Measurements from ENCODE around the gene TPCN2.

The TPCN2 gene

GRCh38 chr11:69037074-69037473, 11.7 kb upstream of the TPCN2 start:
- no peak for DNase-seq (ENCODE audit: low read depth in 3 of 3, low spot score in 1 of 3)

DNA sequence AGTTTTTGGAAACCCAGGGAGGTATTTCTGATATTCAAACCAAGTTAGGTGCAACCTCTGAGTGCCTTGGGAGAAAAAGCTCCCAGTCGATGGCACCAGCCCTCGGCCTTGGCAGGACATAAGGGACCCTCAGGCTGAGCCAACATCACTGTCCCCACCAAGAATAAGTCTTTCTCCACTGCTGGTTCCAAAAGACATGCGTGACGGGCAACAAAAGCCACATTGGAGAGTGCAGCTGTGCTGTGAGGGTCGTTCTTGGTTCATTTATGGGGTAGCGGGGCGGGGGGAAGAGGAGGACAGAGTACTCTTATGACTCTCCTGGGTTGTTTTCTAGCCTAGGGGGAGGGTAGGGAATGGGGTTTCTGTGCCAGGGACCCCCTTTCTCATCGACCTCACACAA, 11.2 kb upstream of the TPCN2 start:
- DNase-seq (ENCODE audit: low read depth in 3 of 3, low spot score in 1 of 3), result no peak

GRCh38 chr11:69039501-69039900, 9.2 kb upstream of the TPCN2 start:
- no peak for DNase-seq (ENCODE audit: low read depth in 3 of 3, low spot score in 1 of 3)

GRCh38 chr11:69040051-69040450, 8.7 kb upstream of the TPCN2 start:
- no peak for DNase-seq (ENCODE audit: low read depth in 3 of 3, low spot score in 1 of 3)

GRCh38 chr11:69040581-69041260, 8.0 kb upstream of the TPCN2 start:
- no peak for DNase-seq (ENCODE audit: low read depth in 3 of 3, low spot score in 1 of 3)

DNA sequence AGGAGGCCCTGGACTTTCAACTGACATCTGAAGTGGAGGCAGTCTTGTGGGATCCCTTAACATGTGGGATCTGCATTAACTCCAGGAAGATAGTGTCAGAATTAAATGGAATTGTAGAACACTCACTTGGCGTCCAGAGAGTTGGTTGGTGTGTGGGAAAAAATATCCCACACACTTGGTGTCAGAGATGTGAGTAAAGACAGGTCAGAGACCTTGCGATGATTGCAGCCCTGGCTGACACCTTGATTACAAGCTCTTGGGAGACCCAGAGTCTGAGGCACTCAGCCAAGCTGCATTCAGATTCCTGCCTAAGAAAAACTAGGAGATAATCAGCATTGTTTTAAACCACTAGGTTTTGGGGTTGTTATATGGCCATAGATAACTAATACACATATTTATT, 7.2 kb upstream of the TPCN2 start:
- no peak for DNase-seq (ENCODE audit: low read depth in 3 of 3, low spot score in 1 of 3)

DNA sequence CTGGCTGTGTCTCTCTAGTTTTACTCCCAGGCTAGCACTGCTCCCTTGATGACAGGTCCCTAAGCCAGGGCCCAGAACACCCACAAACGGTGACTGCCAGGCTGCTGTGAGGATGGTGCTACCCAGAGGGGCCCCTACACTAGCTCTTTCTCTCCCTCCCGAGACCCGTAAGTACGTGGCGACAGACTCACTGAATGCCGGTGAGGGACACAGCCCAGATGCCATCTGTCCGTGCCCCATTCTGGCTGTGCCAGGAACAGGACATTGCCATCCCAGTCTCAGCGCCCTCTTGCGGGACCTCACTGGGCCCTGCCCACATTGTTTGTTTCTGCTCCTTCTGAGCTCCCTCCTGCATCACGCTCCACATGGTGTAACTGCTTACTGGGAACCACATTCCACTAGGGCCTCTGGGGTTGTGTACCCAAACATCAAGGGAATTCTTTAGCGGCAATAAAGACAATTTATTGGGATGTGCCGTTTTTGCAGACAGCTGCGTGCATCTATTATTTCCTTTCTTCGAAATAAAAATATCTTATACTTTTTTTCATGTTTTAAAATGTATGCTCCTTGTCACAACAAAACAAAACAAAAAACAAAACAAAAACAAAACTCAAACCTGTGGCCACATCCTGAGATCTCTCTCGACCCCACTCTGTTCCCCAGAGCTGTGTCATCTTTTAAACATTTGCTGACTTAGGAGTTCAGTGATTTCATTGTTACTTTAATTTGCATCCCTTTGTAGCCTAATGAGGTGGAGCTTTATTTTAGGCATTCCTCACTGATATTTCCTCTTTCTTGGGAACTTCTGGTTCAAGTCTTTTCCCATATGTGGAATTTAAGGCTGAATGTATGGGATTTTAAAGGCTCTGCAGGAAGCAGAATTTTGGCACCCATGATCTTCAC, 4.4 kb upstream of the TPCN2 start:
- no peak for DNase-seq (ENCODE audit: low read depth in 3 of 3, low spot score in 1 of 3)

- no peak for DNase-seq (ENCODE audit: low read depth in 3 of 3, low spot score in 1 of 3)
Measured at GRCh38 chr11:69048031-69048693, 570 bp upstream of the TPCN2 start.

GRCh38 chr11:69049490-69049867, 747 bp downstream of the TPCN2 start:
- no peak for DNase-seq (ENCODE audit: low read depth in 3 of 3, low spot score in 1 of 3)

DNA sequence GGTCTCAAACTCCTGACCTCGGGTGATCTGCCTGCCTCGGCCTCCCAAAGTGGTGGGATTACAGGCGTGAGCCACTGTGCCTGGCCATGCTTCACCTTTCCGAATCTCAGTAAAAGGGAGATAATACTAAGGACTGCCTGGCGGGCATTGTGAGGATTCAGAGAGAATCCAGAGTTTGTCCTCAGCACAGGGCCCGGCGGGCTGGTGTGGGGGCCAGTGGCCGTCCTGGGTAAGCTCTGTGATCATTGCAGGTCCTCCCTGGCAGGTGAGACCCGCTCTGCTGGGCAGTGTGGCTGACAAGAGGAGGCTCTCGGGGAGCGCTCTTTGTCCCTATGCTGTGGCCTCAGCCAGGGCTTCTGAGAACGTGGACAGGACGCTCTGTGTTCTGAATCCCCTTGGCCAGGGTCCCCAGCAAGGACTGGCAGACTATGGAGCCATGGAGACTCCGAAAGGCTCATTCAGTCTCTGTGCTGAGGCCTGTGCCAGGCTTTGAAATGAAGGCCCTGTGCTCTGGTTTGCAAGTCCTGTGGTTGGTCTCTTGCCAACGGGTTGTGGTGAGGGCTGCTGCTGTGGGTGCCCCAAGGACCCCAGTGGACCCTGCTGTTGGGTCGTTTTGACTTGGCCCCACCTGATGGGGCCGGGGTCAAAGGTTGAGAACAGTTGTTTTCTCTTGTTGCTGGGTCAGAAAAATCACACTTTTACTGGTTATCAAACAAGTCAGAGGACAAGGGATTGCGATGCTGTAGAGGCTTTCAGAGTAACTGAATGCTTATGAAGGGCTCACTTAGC, 2.1 kb downstream of the TPCN2 start:
- DNase-seq (ENCODE audit: low read depth in 3 of 3, low spot score in 1 of 3), result no peak

- DNase-seq (ENCODE audit: low read depth in 3 of 3, low spot score in 1 of 3), result no peak
Measured at GRCh38 chr11:69051381-69052342, 2.9 kb downstream of the TPCN2 start.

- no peak for DNase-seq (ENCODE audit: low read depth in 3 of 3, low spot score in 1 of 3)
Measured at GRCh38 chr11:69052343-69053168, 3.8 kb downstream of the TPCN2 start.

DNA sequence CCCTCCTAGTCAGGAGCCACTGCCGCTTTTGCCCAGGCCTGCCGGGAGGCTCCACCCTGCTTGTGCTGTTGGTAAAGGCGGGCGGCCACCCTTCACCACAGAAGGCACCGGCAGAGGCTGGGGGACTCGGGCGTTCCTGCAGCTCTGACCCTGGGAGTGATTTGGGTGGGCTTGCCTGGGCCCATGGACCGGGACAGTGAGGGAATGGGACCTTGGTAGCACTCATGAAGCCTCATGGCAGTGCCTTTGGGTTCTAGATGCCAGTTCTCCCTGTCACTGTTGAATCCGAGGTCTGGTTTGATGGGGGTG, 4.4 kb downstream of the TPCN2 start:
- DNase-seq (ENCODE audit: low read depth in 3 of 3, low spot score in 1 of 3), result no peak

- DNase-seq (ENCODE audit: low read depth in 3 of 3, low spot score in 1 of 3), result no peak
Measured at GRCh38 chr11:69053546-69054396, 5.0 kb downstream of the TPCN2 start.

DNA sequence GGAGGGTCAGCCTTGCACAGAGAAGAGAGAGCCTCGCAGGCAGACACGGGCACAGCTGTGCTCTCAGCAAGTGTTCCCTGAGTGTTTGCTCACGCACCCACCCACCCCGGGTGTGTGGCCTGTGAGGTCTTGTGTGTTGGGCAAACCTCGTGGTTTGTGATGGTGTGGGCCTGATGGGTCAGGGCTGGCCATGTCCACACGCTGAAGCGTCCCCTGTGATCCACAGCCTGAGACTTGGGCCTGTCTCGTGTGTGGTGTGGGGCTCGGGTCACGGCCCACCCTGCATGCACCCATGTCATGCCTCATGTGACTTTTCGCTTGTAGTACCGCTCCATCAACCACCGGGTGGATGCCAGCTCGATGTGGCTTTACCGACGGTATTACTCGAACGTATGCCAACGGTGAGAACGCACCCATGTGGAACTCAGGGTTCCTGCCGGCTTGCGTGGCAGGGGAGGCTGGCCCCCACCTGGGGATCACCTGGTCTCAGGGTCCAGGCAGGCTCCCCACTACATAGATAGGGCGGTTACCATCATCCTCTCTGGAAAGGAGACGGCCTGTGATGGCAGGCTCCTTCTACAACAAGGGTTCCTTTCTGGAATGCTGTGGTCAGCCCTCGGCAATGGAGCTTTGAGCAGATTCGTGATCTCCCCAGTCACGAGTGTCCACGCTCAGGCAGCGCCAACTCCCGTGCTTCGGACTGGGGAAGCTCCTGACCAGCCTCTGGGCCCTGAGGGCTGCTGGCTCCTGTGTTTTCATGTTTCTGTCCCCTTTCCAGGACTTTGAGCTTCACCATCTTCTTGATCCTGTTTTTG, 5.9 kb downstream of the TPCN2 start:
- DNase-seq (ENCODE audit: low read depth in 3 of 3, low spot score in 1 of 3), result no peak

DNA sequence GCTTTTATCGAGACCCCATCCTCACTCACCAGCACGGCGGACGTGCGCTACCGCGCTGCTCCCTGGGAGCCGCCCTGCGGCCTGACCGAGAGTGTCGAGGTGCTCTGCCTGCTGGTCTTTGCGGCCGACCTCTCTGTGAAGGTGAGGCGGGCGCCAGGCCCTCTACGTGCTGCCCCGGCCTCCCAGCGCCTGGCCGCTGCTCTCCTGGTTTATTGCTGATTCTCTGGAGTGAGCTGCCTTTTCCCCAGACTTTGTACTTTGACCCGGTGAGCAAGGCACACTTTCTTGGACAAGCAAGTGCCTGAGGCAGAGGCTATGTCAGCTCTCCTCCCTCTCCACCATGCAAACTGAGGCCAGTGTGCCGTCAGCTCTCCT, 6.5 kb downstream of the TPCN2 start:
- no peak for DNase-seq (ENCODE audit: low read depth in 3 of 3, low spot score in 1 of 3)

DNA sequence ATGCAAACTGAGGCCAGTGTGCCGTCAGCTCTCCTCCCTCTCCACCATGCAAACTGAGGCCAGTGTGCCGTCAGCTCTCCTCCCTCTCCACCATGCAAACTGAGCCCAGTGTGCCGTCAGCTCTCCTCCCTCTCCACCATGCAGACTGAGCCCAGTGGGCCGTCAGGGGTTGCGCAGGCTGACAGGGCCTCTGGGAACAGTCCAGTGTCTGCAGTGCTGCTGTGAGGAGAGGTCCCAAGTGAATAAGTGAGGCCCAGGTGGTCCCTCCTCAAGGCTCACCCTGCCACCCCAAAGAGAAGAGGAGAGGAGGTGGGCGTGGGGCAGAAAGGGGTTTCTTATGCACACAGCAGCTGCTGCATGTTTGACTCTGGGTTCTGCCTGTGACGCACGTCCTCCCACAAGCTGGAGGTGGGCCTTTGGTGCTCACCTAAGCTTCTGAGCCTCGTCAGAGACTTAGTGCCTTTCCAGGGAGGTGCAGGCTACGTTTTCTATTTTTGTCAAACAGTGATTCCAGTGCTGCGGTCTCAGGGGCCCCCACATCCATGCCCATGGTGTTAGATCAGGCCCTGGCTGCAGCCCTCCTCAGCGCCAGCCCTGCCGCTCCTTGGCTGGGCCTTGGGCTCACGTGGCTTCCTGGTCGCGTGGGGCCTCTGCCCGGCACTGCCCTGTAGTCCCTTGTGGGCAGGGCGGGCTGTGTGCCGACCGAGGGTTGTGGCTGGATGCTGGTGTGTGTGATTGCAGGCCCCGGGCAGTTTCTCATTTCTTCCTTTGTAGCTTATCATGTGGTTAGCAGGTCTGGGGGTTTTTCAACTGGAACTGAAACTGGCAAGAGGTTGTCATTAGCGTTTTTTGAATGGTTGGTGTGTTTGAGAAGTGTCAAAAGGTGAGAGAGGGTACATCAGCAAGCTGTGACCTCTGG, 7.1 kb downstream of the TPCN2 start:
- DNase-seq (ENCODE audit: low read depth in 3 of 3, low spot score in 1 of 3), result no peak

Measured in stimulated activated CD4-positive, alpha-beta T cell treated with anti-CD3 and anti-CD28 coated beads, TNF-alpha, amount 100 ng/mL, for 1 hour (primary cell).